ENCODE results near the gene COL6A3. TPM values are rescaled to one million over a fixed set of nuclear protein-coding genes. Genes with fewer than 3 reads are reported as not detected.

The COL6A3 gene
- total and polyA plus RNA-seq, 7 donors, result 15.5 to 75.2 (median 59.1) TPM

DNA sequence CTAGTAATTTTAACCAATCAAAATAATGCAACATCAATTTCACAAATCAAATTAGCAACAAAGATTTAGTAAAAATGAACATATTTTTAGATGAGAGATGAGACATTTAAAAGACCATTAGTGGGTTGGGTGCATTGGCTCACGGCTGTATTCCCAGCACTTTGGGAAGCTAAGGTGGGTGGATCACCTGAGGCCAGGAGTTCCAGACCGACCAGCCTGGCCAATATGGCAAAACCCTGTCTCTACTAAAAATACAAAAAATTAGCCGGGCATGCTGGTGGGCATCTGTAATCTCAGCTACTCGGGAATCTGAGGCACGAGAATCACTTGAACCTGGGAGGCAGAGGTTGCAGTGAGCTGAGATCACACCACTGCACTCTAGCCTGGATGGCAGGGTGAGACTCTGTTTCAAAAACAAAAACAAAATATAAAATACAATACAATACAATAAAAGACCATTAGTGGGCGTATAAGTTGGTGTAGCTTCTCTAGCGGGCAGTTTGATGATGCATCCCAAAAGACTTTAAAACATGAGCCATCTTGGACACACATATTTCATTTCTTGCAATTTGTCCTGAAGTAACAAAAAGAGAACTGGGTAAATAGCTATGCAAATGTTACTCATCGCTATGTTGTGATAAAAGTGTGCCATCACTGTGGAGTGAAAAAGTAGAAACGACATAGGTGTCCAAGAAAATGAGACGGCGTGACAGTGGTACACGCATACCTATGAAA is 101.8 kb downstream of the COL6A3 start:
- H3K4me1 ChIP-seq, result peaks cover 32% of the 10 kb centered on the region
- ATAC-seq, result no peak

DNA sequence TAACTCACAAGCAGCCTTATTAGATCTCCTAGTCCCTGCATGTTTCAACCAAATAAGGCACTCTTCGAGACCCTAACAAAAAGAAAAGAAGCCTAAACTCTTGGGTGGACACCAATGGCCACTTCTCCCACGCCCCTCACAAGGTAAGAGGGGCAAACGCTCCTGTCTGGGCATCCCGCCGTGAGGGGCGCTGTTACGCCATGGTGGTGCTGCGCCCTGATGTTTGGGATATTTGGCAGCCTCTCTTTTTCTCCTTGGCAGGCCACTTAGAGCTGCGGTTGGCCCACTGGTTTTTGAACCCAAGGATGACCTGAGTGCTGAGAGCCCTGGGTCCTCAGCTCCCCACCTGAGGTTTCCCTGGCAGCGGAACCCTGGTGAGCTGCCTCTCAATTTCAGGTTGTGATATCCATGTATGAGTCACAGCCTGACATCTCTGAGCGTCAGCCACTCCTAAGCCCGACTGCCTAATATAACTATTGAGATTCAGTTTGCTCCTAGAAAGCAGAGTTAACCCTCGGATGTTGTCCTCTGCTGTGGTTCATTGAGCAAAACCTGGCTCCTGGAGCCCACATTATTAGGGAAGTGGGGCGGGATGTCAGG is 103.3 kb downstream of the COL6A3 start:
- DNase-seq (no peak), ATAC-seq (peak; percentile 45 to 76 (median 66))
- intact Hi-C loops (cut with DNase I), result loop anchor here in 1 of 2 donors (10.0 kb wide), 1 partner anchor 94 kb away; no protein-coding TSS in a partner anchor
- Histone ChIP-seq H3K36me3 (ENCODE audit: insufficient read depth in 1 of 2, low read depth in 1 of 2) (no peaks in the 10 kb centered on the region), H3K27ac (no peak overlapping the region), H3K9me3 (no peaks in the 10 kb centered on the region), H3K27me3 (ENCODE audit: insufficient read depth in 3 of 3, low read length in 2 of 3) (no peaks in the 10 kb centered on the region), H3K4me1 (peaks cover 17% of the 10 kb centered on the region), H3K4me3 (no peak overlapping the region)
- 81 to 93% (median 83%) methylated on average over 14 of the region's 14 CpGs for WGBS, 3 donors
- TF ChIP-seq, protein P1, sequence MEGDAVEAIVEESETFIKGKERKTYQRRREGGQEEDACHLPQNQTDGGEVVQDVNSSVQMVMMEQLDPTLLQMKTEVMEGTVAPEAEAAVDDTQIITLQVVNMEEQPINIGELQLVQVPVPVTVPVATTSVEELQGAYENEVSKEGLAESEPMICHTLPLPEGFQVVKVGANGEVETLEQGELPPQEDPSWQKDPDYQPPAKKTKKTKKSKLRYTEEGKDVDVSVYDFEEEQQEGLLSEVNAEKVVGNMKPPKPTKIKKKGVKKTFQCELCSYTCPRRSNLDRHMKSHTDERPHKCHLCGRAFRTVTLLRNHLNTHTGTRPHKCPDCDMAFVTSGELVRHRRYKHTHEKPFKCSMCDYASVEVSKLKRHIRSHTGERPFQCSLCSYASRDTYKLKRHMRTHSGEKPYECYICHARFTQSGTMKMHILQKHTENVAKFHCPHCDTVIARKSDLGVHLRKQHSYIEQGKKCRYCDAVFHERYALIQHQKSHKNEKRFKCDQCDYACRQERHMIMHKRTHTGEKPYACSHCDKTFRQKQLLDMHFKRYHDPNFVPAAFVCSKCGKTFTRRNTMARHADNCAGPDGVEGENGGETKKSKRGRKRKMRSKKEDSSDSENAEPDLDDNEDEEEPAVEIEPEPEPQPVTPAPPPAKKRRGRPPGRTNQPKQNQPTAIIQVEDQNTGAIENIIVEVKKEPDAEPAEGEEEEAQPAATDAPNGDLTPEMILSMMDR (IDR thresholded peaks at IDR 0.05), result no peak

More for the DNA sequence above, 101.8 kb downstream of the COL6A3 start:
- DNase-seq, result no peak
- H3K4me3 ChIP-seq, result no peak overlapping the region
- H3K27me3 ChIP-seq (ENCODE audit: insufficient read depth in 3 of 3, low read length in 2 of 3), result no peaks in the 10 kb centered on the region
- WGBS, 3 donors, result 81 to 96% (median 92%) methylated on average over 12 of the region's 12 CpGs
- TF ChIP-seq, protein P1 (IDR thresholded peaks at IDR 0.05), result no peak
- intact Hi-C loops (cut with DNase I), result loop anchor here in 1 of 2 donors (10.0 kb wide), 1 partner anchor 93 kb away; no protein-coding TSS in a partner anchor
- H3K36me3 ChIP-seq (ENCODE audit: insufficient read depth in 1 of 2, low read depth in 1 of 2), result no peaks in the 10 kb centered on the region
- no peak overlapping the region for H3K27ac ChIP-seq
- no peaks in the 10 kb centered on the region for H3K9me3 ChIP-seq

DNA sequence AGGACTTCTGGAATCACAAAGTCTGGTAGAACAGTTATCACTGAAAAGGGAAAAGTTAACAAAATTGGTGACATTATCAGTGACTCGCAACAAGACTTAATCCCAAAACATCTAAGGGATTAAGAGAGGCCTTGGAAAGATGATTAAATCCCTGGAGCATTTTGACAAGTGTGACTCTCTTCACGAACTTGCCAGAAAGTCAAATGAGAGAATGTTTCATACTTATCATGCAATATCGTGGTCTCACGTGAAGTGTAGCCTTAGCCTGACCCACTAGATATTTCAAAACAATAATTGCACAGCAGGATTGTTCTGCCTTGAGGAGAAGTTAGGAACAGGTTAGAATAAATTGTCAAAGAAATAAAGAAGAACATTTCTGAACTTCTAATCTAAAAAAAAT is 104.5 kb downstream of the COL6A3 start:
- TF ChIP-seq, protein P1 (IDR thresholded peaks at IDR 0.05), result no peak
- DNase-seq (no peak), ATAC-seq (peak in 2 of 4 donors; percentile 25 to 43)
- intact Hi-C loops (cut with DNase I), result loop anchor here in 1 of 2 donors (10.0 kb wide), 1 partner anchor 215 kb away; no protein-coding TSS in a partner anchor
- Histone ChIP-seq H3K9me3 (no peaks in the 10 kb centered on the region), H3K36me3 (ENCODE audit: insufficient read depth in 1 of 2, low read depth in 1 of 2) (no peaks in the 10 kb centered on the region), H3K4me1 (peaks cover 6% of the 10 kb centered on the region), H3K4me3 (no peak overlapping the region), H3K27me3 (ENCODE audit: insufficient read depth in 3 of 3, low read length in 2 of 3) (no peaks in the 10 kb centered on the region), H3K27ac (peak overlapping the region; percentile 16)
- WGBS, 3 donors, result 31 to 39% (median 33%) methylated on average over 4 of the region's 4 CpGs

DNA sequence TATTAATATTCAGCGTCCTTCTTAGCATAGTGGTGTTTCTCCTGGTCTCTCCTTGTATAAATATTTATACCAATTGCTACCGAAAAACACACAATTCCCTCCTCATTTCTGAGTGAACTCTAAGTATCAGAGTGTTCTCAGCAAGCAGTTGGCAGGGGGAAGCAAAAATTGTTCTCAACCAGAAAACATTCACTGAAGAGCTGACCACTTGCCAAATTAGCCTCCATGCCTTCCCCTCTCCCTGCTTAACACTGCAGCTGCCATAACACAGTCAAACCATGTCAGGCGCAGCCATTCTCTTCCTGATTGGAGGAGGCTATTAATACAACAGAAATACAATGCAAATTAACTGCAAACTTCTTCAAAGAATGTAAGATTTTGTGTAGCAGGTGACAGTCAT is 105.0 kb downstream of the COL6A3 start:
- 59 to 70% (median 65%) methylated on average over 3 of the region's 3 CpGs for WGBS, 3 donors
- no peaks in the 10 kb centered on the region for H3K36me3 ChIP-seq (ENCODE audit: insufficient read depth in 1 of 2, low read depth in 1 of 2)
- ATAC-seq (peak in 1 of 4 donors; percentile 38), DNase-seq (no peak)
- H3K9me3 ChIP-seq, result no peaks in the 10 kb centered on the region
- peak overlapping the region; percentile 16 for H3K27ac ChIP-seq
- H3K27me3 ChIP-seq (ENCODE audit: insufficient read depth in 3 of 3, low read length in 2 of 3), result no peaks in the 10 kb centered on the region
- no peak overlapping the region for H3K4me3 ChIP-seq
- intact Hi-C loops (cut with DNase I), result loop anchor here in 1 of 2 donors (10.0 kb wide), 1 partner anchor 214 kb away; no protein-coding TSS in a partner anchor
- TF ChIP-seq, protein P1 (IDR thresholded peaks at IDR 0.05), result no peak
- H3K4me1 ChIP-seq, result peaks cover 2% of the 10 kb centered on the region
